ENCODE results near the gene ADI1.

DNA sequence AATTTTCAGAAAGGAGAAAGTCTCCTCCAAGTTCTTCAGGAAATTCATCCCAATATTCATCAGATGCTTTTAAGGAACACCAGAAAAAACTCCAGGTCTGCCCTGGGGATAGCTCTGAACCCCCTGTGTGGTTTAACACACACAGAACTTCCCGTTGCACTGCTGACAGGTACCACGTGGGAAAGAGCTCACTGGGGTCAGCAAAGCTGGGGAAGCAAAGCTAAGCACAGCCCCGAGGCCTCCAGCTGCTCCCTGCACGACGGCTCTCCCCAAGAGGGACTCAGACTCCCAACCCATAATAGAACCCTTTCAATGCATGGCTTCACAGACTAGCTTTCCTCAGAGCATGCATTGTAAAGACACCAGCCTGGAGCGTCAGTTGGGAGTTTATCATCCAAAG is 28.0 kb downstream of the ADI1 start:
- TF ChIP-seq POLR2AphosphoS5 (IDR thresholded peaks at IDR 0.05; ENCODE audit: low read depth, low read length) (no peak), REST (IDR thresholded peaks at IDR 0.05; ENCODE audit: insufficient read depth in 1 of 2, low read depth in 2 of 2, low read length in 2 of 2) (no peak), SIN3A (IDR thresholded peaks at IDR 0.05; ENCODE audit: borderline replicate concordance, insufficient read depth, low read length) (no peak)
